ENCODE results near the gene NPHP4.

DNA sequence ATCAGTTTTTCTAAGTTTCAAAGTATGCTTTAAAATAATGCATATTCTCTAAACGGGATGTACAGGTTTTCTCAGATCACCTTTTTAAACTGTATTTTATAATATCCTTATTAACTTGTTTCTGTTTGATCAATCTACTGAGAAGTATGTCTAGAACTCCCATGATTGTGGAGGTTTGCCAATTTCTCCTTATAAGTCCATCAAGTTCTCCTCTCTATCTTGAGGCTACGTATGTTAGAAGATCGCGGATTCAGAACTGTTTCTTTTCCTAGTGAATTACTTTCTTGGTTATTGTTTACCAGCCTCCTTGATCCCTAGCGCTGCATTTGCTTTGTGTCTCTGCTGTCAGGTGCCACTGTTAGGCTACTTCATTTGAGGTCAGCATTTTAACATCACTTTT is 89.2 kb downstream of the NPHP4 start:
- TF ChIP-seq CTCF (IDR thresholded peaks at IDR 0.05) (no peak), POLR2A (IDR thresholded peaks at IDR 0.05) (no peak)

All from right lobe of liver (tissue), 4 donors.